B cell (primary cell): Measurements from ENCODE around the gene SMNDC1. TPM values are rescaled to one million over a fixed set of nuclear protein-coding genes. Genes with fewer than 3 reads are reported as not detected.

ENCODE experiments used
- ATAC-seq: fragments of 200-7000 bp; cut with Tn5 transposase; one replicate; pipeline ENCODE4 v1.10.0; 2021; ENCODE audit warnings: low read depth, mild to moderate bottlenecking, moderate number of reproducible peaks, moderate library complexity
- CTCF ChIA-PET: fragments of 350-600 bp; sonication (Branson Sonifier 250); formaldehyde crosslinking; loops from one replicate; lab custom pipeline; 2021; ENCODE audit warnings: antibody characterized with exemption, inconsistent platforms; lab: Charles Lee
- POLR2A ChIA-PET: fragments of 350-600 bp; sonication (Branson Sonifier 250); formaldehyde crosslinking; loops from one replicate; lab custom pipeline; 2021; ENCODE audit warnings: antibody characterized with exemption; lab: Charles Lee
- DNase-seq: peaks from one replicate; pipeline ENCODE4 v3.0.0; 2013
- H2AFZ ChIP-seq: 2 replicates; pipeline ENCODE4 v1.6.1; 2012; ENCODE audit warnings: mild to moderate bottlenecking, low read depth, low read length; ENCODE audit not compliant: insufficient read depth, poor library complexity, severe bottlenecking
- H3K27ac ChIP-seq, 2 donors: 1 replicate in 1 of 2; 2 replicates in 1 of 2; pipeline ENCODE4 v1.5.1; 2012 to 2013; ENCODE audit warnings: low read length in 2 of 2, mild to moderate bottlenecking in 2 of 2, moderate library complexity in 1 of 2
- H3K27me3 ChIP-seq, 4 experiments: fragments of 200-600 bp in 1 of 4; sonication (generic) in 1 of 4; replicated peaks in 1 of 4; 1 replicate in 2 of 4; 2 replicates in 2 of 4; pipeline versions ENCODE4 v1.6.1 to v1.7.0; 2013 to 2016; ENCODE audit warnings: low read length in 3 of 4, mild to moderate bottlenecking in 2 of 4, mixed read lengths in 1 of 4, moderate library complexity in 1 of 4; ENCODE audit not compliant: insufficient read depth in 4 of 4, control insufficient read depth in 3 of 4; ENCODE audit errors: control extremely low read depth in 1 of 4
- H3K36me3 ChIP-seq, 2 experiments: replicated peaks in 1 of 2; 1 replicate in 1 of 2; 2 replicates in 1 of 2; pipeline versions ENCODE4 v1.6.1 to v1.7.1; 2013; ENCODE audit warnings: low read length in 1 of 2; ENCODE audit not compliant: insufficient read depth in 2 of 2, control insufficient read depth in 1 of 2; ENCODE audit errors: control extremely low read depth in 1 of 2, extremely low read depth in 1 of 2
- H3K4me1 ChIP-seq, 2 donors: fragments of 200-600 bp in 1 of 2; sonication (generic) in 1 of 2; 1 replicate in 1 of 2; 2 replicates in 1 of 2; pipeline versions ENCODE4 v1.5.1 to v1.6.1; 2013 to 2017; ENCODE audit warnings: low read length in 2 of 2; ENCODE audit not compliant: control insufficient read depth in 2 of 2, insufficient read depth in 2 of 2
- H3K4me2 ChIP-seq: replicated peaks from 2 replicates; pipeline ENCODE3; 2012; ENCODE audit warnings: mild to moderate bottlenecking, low read depth, low read length; ENCODE audit not compliant: poor library complexity, severe bottlenecking
- H3K4me3 ChIP-seq, 5 experiments: fragments of 200-600 bp in 1 of 5; sonication (generic) in 1 of 5; 1 replicate in 3 of 5; 2 replicates in 2 of 5; pipeline versions ENCODE4 v1.5.1 to v1.7.0; 2011 to 2016; ENCODE audit warnings: low read length in 4 of 5, mild to moderate bottlenecking in 4 of 5, low read depth in 2 of 5, control low read depth in 1 of 5, moderate library complexity in 1 of 5; ENCODE audit not compliant: insufficient read depth in 1 of 5; ENCODE audit errors: control extremely low read depth in 1 of 5, extremely low read depth in 1 of 5
- H3K79me2 ChIP-seq: fragments of 200-600 bp; sonication (generic); one replicate; pipeline ENCODE4 v1.6.0; 2016; ENCODE audit warnings: low read length; ENCODE audit not compliant: control insufficient read depth, insufficient read depth
- H3K9ac ChIP-seq: fragments of 200-600 bp; sonication (generic); 2 replicates; pipeline ENCODE4 v1.6.1; 2017; ENCODE audit warnings: mild to moderate bottlenecking, low read length, moderate library complexity
- H3K9me3 ChIP-seq, 3 donors: one replicate each; pipeline versions ENCODE4 v1.6.1 to v1.7.1; 2013; ENCODE audit warnings: low read length in 2 of 3; ENCODE audit not compliant: control insufficient read depth in 2 of 3, insufficient read depth in 1 of 3; ENCODE audit errors: control extremely low read depth in 1 of 3
- H4K20me1 ChIP-seq: 2 replicates; pipeline ENCODE4 v1.6.0; 2012; ENCODE audit warnings: mild to moderate bottlenecking, low read length; ENCODE audit not compliant: insufficient read depth, control insufficient read depth, poor library complexity, severe bottlenecking
- H3K27ac Mint-ChIP-seq: one replicate; pipeline ENCODE4 v1.8.0; 2021; ENCODE audit warnings: mixed read lengths
- H3K27me3 Mint-ChIP-seq: one replicate; pipeline ENCODE4 v1.8.0; 2021; ENCODE audit warnings: mixed read lengths
- H3K4me1 Mint-ChIP-seq: one replicate; pipeline ENCODE4 v1.8.0; 2021; ENCODE audit warnings: mixed read lengths
- H3K4me3 Mint-ChIP-seq: one replicate; pipeline ENCODE4 v1.8.0; 2021; ENCODE audit warnings: mixed read lengths
- H3K9me3 Mint-ChIP-seq: one replicate; pipeline ENCODE4 v1.8.0; 2022; ENCODE audit warnings: mixed read lengths; ENCODE audit not compliant: insufficient read depth
- CTCF ChIP-seq: fragments of 200-600 bp; IDR thresholded peaks from one replicate; pipeline ENCODE4 v1.8.0; 2022; ENCODE audit warnings: antibody characterized with exemption, mild to moderate bottlenecking
- EZH2 ChIP-seq: IDR thresholded peaks from 2 replicates; pipeline ENCODE4 v1.6.1; 2012; ENCODE audit warnings: borderline replicate concordance, low read depth, mild to moderate bottlenecking, moderate library complexity, low read length; ENCODE audit not compliant: insufficient read depth, poor library complexity, severe bottlenecking
- WGBS: methylation state at CpG from one replicate; pipeline ENCODE4 v1.1.5; 2013; ENCODE audit warnings: missing lambda C conversion rate; ENCODE audit not compliant: insufficient coverage; 5-methylcytosine and 5-hydroxymethylcytosine counted together
- intact Hi-C: fragments of 100-400 bp; cut with micrococcal nuclease; formaldehyde crosslinking; loops from one replicate; pipeline ENCODE4 v1.10.0; 2022
- polyA plus RNA-seq: library from polyadenylated mRNA; depleted of rRNA; stranded (reverse); fragments of >200 nt; gene quantifications from 2 replicates; pipeline ENCODE4 v1.2.3, GENCODE V29; 2012
- total RNA-seq, 2 donors: library from RNA; stranded (reverse); fragments of 120-200 nt in 1 of 2; gene quantifications; 1 replicate in 1 of 2; 2 replicates in 1 of 2; pipeline versions ENCODE4 v1.2.3 to v1.2.4, GENCODE V29; 2013 to 2022

Gene SMNDC1
- total and polyA plus RNA-seq, 2 donors (not counting 1 experiment from before 2014, with no cell fraction given): 12.1 to 36.0 TPM

GRCh38 chr10:110278562-110279406, 25.9 kb downstream of the SMNDC1 start:
- Histone ChIP-seq H3K4me2 (peak overlapping the region; percentile 43), H3K9ac (peak overlapping the region; percentile 34), H3K4me3 (peak overlapping the region in 1 of 5 experiments; percentile 38), H3K9me3 (no peaks in the 10 kb centered on the region), H2AFZ (peak overlapping the region; percentile 14), H4K20me1 (peaks cover 8% of the 10 kb centered on the region), H3K36me3 (peaks cover 0 to 7% of the 10 kb centered on the region in 2 experiments), H3K79me2 (no peaks in the 10 kb centered on the region), H3K27me3 (no peaks in the 10 kb centered on the region), H3K27ac (no peak overlapping the region), H3K4me1 (peaks cover 11 to 12% of the 10 kb centered on the region in 2 donors)
- intact Hi-C loops: loop anchor here (1.0 to 2.0 kb wide), 4 partner anchors 51 to 394 kb away; no protein-coding TSS in a partner anchor
- TF ChIP-seq CTCF: no peak
- no peak for TF ChIP-seq EZH2
- ATAC-seq (peak; percentile 31), DNase-seq (peak; percentile 29)
- Mint-ChIP-seq H3K27me3 (no peaks in the 10 kb centered on the region), H3K4me3 (peak overlapping the region; percentile 32), H3K27ac (no peak overlapping the region), H3K9me3 (no peaks in the 10 kb centered on the region), H3K4me1 (peaks cover 18% of the 10 kb centered on the region)
- 76% methylated on average over 4 of the region's 7 CpGs for WGBS
- POLR2A ChIA-PET: interaction anchor here (1.2 kb wide), 1 partner anchor 70 kb away, joined by 3 read pairs; no protein-coding TSS in a partner anchor
- CTCF ChIA-PET: interaction anchor here (0.5 to 3.6 kb wide), 39 partner anchors 11 to 695 kb away, joined by 3 to 98 read pairs (median 5); partner anchors contain the start of gene SMNDC1

GRCh38 chr10:110277591-110277990, 27.1 kb downstream of the SMNDC1 start:
- Histone ChIP-seq H3K4me1 (peaks cover 11 to 18% of the 10 kb centered on the region in 2 donors), H3K27me3 (no peaks in the 10 kb centered on the region), H3K4me2 (no peak overlapping the region), H3K27ac (no peak overlapping the region), H2AFZ (no peak overlapping the region), H3K79me2 (no peaks in the 10 kb centered on the region), H3K36me3 (peaks cover 0 to 7% of the 10 kb centered on the region in 2 experiments), H3K4me3 (no peak overlapping the region), H4K20me1 (peaks cover 8% of the 10 kb centered on the region), H3K9ac (no peak overlapping the region), H3K9me3 (no peaks in the 10 kb centered on the region)
- Mint-ChIP-seq H3K27me3 (no peaks in the 10 kb centered on the region), H3K4me1 (peaks cover 25% of the 10 kb centered on the region), H3K27ac (no peak overlapping the region), H3K4me3 (no peak overlapping the region), H3K9me3 (no peaks in the 10 kb centered on the region)
- no peak for TF ChIP-seq EZH2
- no peak for TF ChIP-seq CTCF
- ATAC-seq (no peak), DNase-seq (no peak)
- POLR2A ChIA-PET: no interaction called here
- intact Hi-C loops: no loop called here
- WGBS: 100% methylated on average over 1 of the region's 2 CpGs
- CTCF ChIA-PET: interaction anchor here (1.2 to 2.5 kb wide), 4 partner anchors 12 to 300 kb away, joined by 4 to 16 read pairs (median 6); no protein-coding TSS in a partner anchor
